Progenitor cell of endocrine pancreas (in vitro differentiated cells): Measurements from ENCODE around the gene STN1. TPM values are rescaled to one million over a fixed set of nuclear protein-coding genes. Genes with fewer than 3 reads are reported as not detected.

Experiments used
- DNase-seq: peaks from one replicate; pipeline ENCODE4 v3.0.0; 2021; ENCODE audit warnings: low spot score; ENCODE audit not compliant: unreplicated experiment
- H3K27ac Mint-ChIP-seq: 2 replicates; pipeline ENCODE4 v1.8.0; 2021; ENCODE audit warnings: mild to moderate bottlenecking, moderate library complexity, mixed read lengths
- H3K27me3 Mint-ChIP-seq: 2 replicates; pipeline ENCODE4 v1.8.0; 2021; ENCODE audit warnings: mixed read lengths
- H3K36me3 Mint-ChIP-seq: 2 replicates; pipeline ENCODE4 v1.8.0; 2022; ENCODE audit warnings: mixed read lengths; ENCODE audit not compliant: insufficient read depth
- H3K4me1 Mint-ChIP-seq: 2 replicates; pipeline ENCODE4 v1.8.0; 2021; ENCODE audit warnings: low read depth, mixed read lengths
- H3K4me3 Mint-ChIP-seq: 2 replicates; pipeline ENCODE4 v1.8.0; 2021; ENCODE audit warnings: low read depth, mild to moderate bottlenecking, moderate library complexity, mixed read lengths
- H3K9me3 Mint-ChIP-seq: 2 replicates; pipeline ENCODE4 v1.8.0; 2021; ENCODE audit warnings: low read depth, mixed read lengths
- total RNA-seq: library from RNA; stranded (reverse); gene quantifications from 2 replicates; pipeline ENCODE4 v1.2.1, GENCODE V29; 2021
- TF ChIP-seq, protein P1 (sequence below): fragments of 200-600 bp; sonication (generic); IDR thresholded peaks from one replicate; pipeline ENCODE4 v1.5.0; 2021; ENCODE audit warnings: antibody characterized with exemption, mild to moderate bottlenecking; ENCODE audit not compliant: unreplicated experiment

Gene STN1
- total RNA-seq, 1 donor from 2014 or later, result 13.6 TPM

DNA sequence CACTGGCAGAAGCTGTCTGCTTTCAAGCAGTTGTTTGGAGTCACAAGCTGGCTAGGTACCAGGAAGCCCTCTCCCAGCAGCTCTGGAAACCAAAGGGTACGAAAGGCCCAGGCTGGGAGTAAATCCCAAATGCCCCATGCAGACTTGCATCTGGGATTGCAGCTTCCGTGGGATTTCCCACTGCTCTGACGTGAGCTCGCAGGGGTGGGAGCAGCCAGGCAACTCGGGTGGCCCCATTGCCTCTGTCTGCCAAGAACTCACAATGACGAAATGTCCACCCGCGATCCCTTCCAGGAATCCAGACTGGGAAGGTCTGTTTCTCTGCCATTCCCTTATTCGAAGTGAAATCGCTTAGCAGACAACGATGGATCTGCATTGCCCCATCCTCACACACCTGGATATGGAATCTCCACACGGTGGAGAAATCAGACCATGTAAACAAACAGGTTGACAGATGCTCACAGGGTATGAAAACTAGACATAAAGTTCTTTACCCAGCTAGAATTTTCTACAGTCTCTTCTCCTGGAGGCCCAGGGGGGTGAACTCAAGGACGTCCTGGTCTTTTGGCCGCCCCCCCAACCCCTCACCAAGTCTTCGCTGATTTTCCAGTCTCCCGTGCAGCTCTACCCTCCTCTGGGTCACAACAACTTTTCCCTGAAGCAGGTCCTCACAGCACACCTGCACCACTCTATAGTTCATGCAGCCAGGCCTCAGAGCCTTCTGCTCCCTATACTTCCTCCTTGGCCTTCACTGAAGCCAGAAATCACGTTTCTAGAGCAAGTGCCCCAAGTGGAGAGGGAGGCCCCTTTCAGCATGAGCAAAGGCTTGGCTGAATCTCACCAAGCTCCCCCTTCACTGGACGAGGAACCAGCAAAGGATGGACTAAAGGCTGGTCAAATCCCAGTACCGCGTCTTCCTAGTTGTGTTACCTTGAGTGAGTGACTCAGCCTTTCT is 82.6 kb downstream of the STN1 start:
- no peak for DNase-seq
- no peaks in the 10 kb centered on the region for H3K9me3 Mint-ChIP-seq
- TF ChIP-seq, protein P1, sequence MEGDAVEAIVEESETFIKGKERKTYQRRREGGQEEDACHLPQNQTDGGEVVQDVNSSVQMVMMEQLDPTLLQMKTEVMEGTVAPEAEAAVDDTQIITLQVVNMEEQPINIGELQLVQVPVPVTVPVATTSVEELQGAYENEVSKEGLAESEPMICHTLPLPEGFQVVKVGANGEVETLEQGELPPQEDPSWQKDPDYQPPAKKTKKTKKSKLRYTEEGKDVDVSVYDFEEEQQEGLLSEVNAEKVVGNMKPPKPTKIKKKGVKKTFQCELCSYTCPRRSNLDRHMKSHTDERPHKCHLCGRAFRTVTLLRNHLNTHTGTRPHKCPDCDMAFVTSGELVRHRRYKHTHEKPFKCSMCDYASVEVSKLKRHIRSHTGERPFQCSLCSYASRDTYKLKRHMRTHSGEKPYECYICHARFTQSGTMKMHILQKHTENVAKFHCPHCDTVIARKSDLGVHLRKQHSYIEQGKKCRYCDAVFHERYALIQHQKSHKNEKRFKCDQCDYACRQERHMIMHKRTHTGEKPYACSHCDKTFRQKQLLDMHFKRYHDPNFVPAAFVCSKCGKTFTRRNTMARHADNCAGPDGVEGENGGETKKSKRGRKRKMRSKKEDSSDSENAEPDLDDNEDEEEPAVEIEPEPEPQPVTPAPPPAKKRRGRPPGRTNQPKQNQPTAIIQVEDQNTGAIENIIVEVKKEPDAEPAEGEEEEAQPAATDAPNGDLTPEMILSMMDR, result no peak
- peaks cover 51% of the 10 kb centered on the region for H3K4me1 Mint-ChIP-seq
- peak overlapping the region; percentile 51 for H3K27ac Mint-ChIP-seq
- peaks cover 4% of the 10 kb centered on the region for H3K36me3 Mint-ChIP-seq
- H3K4me3 Mint-ChIP-seq, result no peak overlapping the region
- no peaks in the 10 kb centered on the region for H3K27me3 Mint-ChIP-seq

- H3K27me3 Mint-ChIP-seq, result no peaks in the 10 kb centered on the region
- no peak overlapping the region for H3K4me3 Mint-ChIP-seq
Measured at GRCh38 chr10:103834436-103835095, 83.4 kb downstream of the STN1 start.

GRCh38 chr10:103833731-103834365 is 84.1 kb downstream of the STN1 start:
- Mint-ChIP-seq H3K27ac (peak overlapping the region; percentile 42), H3K4me3 (no peak overlapping the region), H3K27me3 (no peaks in the 10 kb centered on the region), H3K36me3 (peaks cover 4% of the 10 kb centered on the region), H3K9me3 (no peaks in the 10 kb centered on the region), H3K4me1 (peaks cover 56% of the 10 kb centered on the region)
- DNase-seq, result no peak
- TF ChIP-seq, protein P1, result no peak

More at GRCh38 chr10:103834436-103835095, 83.4 kb downstream of the STN1 start:
- Mint-ChIP-seq H3K4me1 (peaks cover 52% of the 10 kb centered on the region), H3K36me3 (peaks cover 4% of the 10 kb centered on the region), H3K27ac (no peak overlapping the region), H3K9me3 (no peaks in the 10 kb centered on the region)
- no peak for DNase-seq
- TF ChIP-seq, protein P1, result no peak

GRCh38 chr10:103832806-103833205 is 85.2 kb downstream of the STN1 start:
- Mint-ChIP-seq H3K4me1 (peaks cover 58% of the 10 kb centered on the region), H3K27me3 (no peaks in the 10 kb centered on the region)
- DNase-seq, result no peak

More at GRCh38 chr10:103832806-103833205, 85.2 kb downstream of the STN1 start:
- Mint-ChIP-seq H3K9me3 (no peaks in the 10 kb centered on the region), H3K27ac (no peak overlapping the region), H3K4me3 (no peak overlapping the region), H3K36me3 (peaks cover 4% of the 10 kb centered on the region)
- TF ChIP-seq, protein P1, result no peak

Other genes with a start within 250 kb of the STN1 start
- 25.5 and 28.0 TPM in 2 replicates for gene SH3PXD2A, start 62.6 kb downstream of the STN1 start, total RNA-seq
- gene SLK, start 49.0 kb upstream of the STN1 start, total RNA-seq, result 29.8 and 29.9 TPM in 2 replicates
- 0.78 and 0.86 TPM in 2 replicates for gene COL17A1, start 167.7 kb upstream of the STN1 start, total RNA-seq
- gene SFR1, start 204.0 kb upstream of the STN1 start, total RNA-seq, result 6.9 and 7.1 TPM in 2 replicates